MM.1S (cell line): ENCODE measurements around the gene NCBP2.

Source experiments
- DNase-seq: peaks from one replicate; pipeline ENCODE4 v3.0.0-alpha.2; 2015
- H2AFZ ChIP-seq: fragments of 300-600 bp; sonication (generic); 2 replicates; pipeline ENCODE4 v1.6.0; 2016; ENCODE audit warnings: antibody characterized with exemption, low read length
- H3F3A ChIP-seq: fragments of 300-600 bp; sonication (generic); 2 replicates; pipeline ENCODE4 v1.6.1; 2016; ENCODE audit warnings: mild to moderate bottlenecking, antibody characterized with exemption, low read length, moderate library complexity, mixed read lengths; ENCODE audit not compliant: insufficient read depth
- H3K27ac ChIP-seq: fragments of 300-600 bp; sonication (generic); 2 replicates; pipeline ENCODE4 v1.5.1; 2016; ENCODE audit warnings: mild to moderate bottlenecking, low read length
- H3K27me3 ChIP-seq: fragments of 300-600 bp; sonication (generic); replicated peaks from 2 replicates; pipeline ENCODE4 v1.6.0; 2016; ENCODE audit warnings: low read length; ENCODE audit not compliant: insufficient read depth
- H3K36me3 ChIP-seq: fragments of 300-600 bp; sonication (generic); replicated peaks from 2 replicates; pipeline ENCODE4 v1.6.1; 2016; ENCODE audit warnings: mild to moderate bottlenecking, low read length, mixed read lengths; ENCODE audit not compliant: insufficient read depth
- H3K4me1 ChIP-seq: fragments of 300-600 bp; sonication (generic); 2 replicates; pipeline ENCODE4 v1.6.1; 2016; ENCODE audit warnings: low read length, mixed read lengths
- H3K4me2 ChIP-seq: fragments of 300-600 bp; sonication (generic); 2 replicates; pipeline ENCODE4 v1.6.0; 2016; ENCODE audit warnings: low read depth, low read length
- H3K4me3 ChIP-seq: fragments of 300-600 bp; sonication (generic); 2 replicates; pipeline ENCODE4 v1.5.1; 2016; ENCODE audit warnings: low read length, mixed read lengths
- H3K79me2 ChIP-seq: fragments of 300-600 bp; sonication (generic); 2 replicates; pipeline ENCODE4 v1.6.1; 2016; ENCODE audit warnings: mixed run types, low read length, mixed read lengths
- H3K9ac ChIP-seq: fragments of 300-600 bp; sonication (generic); 2 replicates; pipeline ENCODE4 v1.6.1; 2016; ENCODE audit warnings: low read length, mixed read lengths
- H3K9me2 ChIP-seq: fragments of 300-600 bp; sonication (generic); replicated peaks from 2 replicates; pipeline ENCODE4 v1.6.1; 2016; ENCODE audit warnings: mild to moderate bottlenecking, low read length, mixed read lengths; ENCODE audit not compliant: insufficient read depth
- H3K9me3 ChIP-seq: fragments of 300-600 bp; sonication (generic); replicated peaks from 2 replicates; pipeline ENCODE4 v1.6.1; 2016; ENCODE audit warnings: mild to moderate bottlenecking, low read length, mixed read lengths; ENCODE audit not compliant: insufficient read depth
- H4K20me1 ChIP-seq: fragments of 300-600 bp; sonication (generic); 2 replicates; pipeline ENCODE4 v1.6.1; 2016; ENCODE audit warnings: mild to moderate bottlenecking, low read length, moderate library complexity, mixed read lengths; ENCODE audit not compliant: insufficient read depth
- CTCF ChIP-seq: fragments of 300-600 bp; sonication (generic); IDR thresholded peaks from 2 replicates; pipeline ENCODE4 v1.5.1; 2016; ENCODE audit warnings: antibody characterized with exemption, low read length, mixed read lengths
- EZH2 ChIP-seq: fragments of 300-600 bp; sonication (generic); optimal IDR thresholded peaks from 2 replicates; pipeline ENCODE3; 2017; ENCODE audit warnings: low read depth, mild to moderate bottlenecking, antibody characterized with exemption, low read length, mixed read lengths
- EZH2phosphoT487 ChIP-seq: fragments of 300-600 bp; sonication (generic); IDR thresholded peaks from 2 replicates; pipeline ENCODE4 v1.6.1; 2018; ENCODE audit warnings: antibody characterized with exemption, low read length

NCBP2 gene

GRCh38 chr3:196931828-196932587 is 10.3 kb downstream of the NCBP2 start:
- Histone ChIP-seq H3K36me3 (peaks cover 22% of the 10 kb centered on the region), H3K9me3 (no peaks in the 10 kb centered on the region), H2AFZ (no peak overlapping the region), H3K27ac (no peak overlapping the region), H3K4me3 (no peak overlapping the region), H3K9me2 (no peaks in the 10 kb centered on the region), H3K79me2 (no peaks in the 10 kb centered on the region), H3K4me1 (no peaks in the 10 kb centered on the region), H3K9ac (no peak overlapping the region), H3F3A (peaks cover 9% of the 10 kb centered on the region; the same call in 1 of the 2 replicates), H4K20me1 (no peaks in the 10 kb centered on the region), H3K4me2 (no peak overlapping the region), H3K27me3 (no peaks in the 10 kb centered on the region)
- TF ChIP-seq EZH2phosphoT487: no peak
- no peak for TF ChIP-seq EZH2
- no peak for TF ChIP-seq CTCF
- DNase-seq: no peak

- Histone ChIP-seq H3K9ac (no peak overlapping the region), H3K27ac (no peak overlapping the region), H3K4me2 (no peak overlapping the region), H3K79me2 (no peaks in the 10 kb centered on the region), H3K27me3 (no peaks in the 10 kb centered on the region), H3K4me1 (no peaks in the 10 kb centered on the region), H3F3A (peaks cover 9% of the 10 kb centered on the region; the same call in 1 of the 2 replicates), H3K4me3 (no peak overlapping the region), H2AFZ (no peak overlapping the region), H3K9me3 (no peaks in the 10 kb centered on the region), H3K9me2 (no peaks in the 10 kb centered on the region), H3K36me3 (peaks cover 15% of the 10 kb centered on the region), H4K20me1 (no peaks in the 10 kb centered on the region)
- DNase-seq: no peak
- TF ChIP-seq EZH2 (no peak), CTCF (no peak), EZH2phosphoT487 (no peak)
These were observed 11.2 kb downstream of the NCBP2 start for GRCh38 chr3:196931157-196931556.

GRCh38 chr3:196927571-196928453 is 14.5 kb downstream of the NCBP2 start:
- Histone ChIP-seq H3K4me1 (no peaks in the 10 kb centered on the region), H3K9ac (no peak overlapping the region), H3K4me2 (no peak overlapping the region), H4K20me1 (no peaks in the 10 kb centered on the region), H3K27me3 (no peaks in the 10 kb centered on the region), H3K4me3 (no peak overlapping the region), H3K9me3 (no peaks in the 10 kb centered on the region), H2AFZ (no peak overlapping the region), H3K79me2 (no peaks in the 10 kb centered on the region), H3F3A (peaks cover 9% of the 10 kb centered on the region; the same call in 1 of the 2 replicates), H3K36me3 (peaks cover 6% of the 10 kb centered on the region; the same call in 1 of the 2 replicates), H3K9me2 (no peaks in the 10 kb centered on the region), H3K27ac (no peak overlapping the region)
- DNase-seq: no peak
- TF ChIP-seq CTCF (no peak), EZH2 (no peak), EZH2phosphoT487 (no peak)
